Mammary epithelial cell (primary cell): ENCODE results near the gene GDF15.
"Not testable (repeated sequence)": the region's sequence is repeated elsewhere in the genome, so short reads cannot be mapped to it uniquely, and the experiment has no call there.

ENCODE experiments used
- EZH2 ChIP-seq: IDR thresholded peaks from 2 replicates; pipeline ENCODE4 v1.6.1; 2012; ENCODE audit warnings: low read length, inconsistent platforms, borderline replicate concordance
- TF ChIP-seq, protein P1 (sequence below), 2 donors: IDR thresholded peaks in 1 of 2; conservative IDR thresholded peaks in 1 of 2; 2 replicates each; pipeline ENCODE4 v1.5.1; 2011 to 2012; ENCODE audit warnings: inconsistent platforms in 2 of 2, low read length in 2 of 2, mild to moderate bottlenecking in 2 of 2, control low read depth in 1 of 2, low read depth in 1 of 2; ENCODE audit not compliant: insufficient read depth in 1 of 2; ENCODE audit errors: extremely low read depth in 1 of 2

DNA sequence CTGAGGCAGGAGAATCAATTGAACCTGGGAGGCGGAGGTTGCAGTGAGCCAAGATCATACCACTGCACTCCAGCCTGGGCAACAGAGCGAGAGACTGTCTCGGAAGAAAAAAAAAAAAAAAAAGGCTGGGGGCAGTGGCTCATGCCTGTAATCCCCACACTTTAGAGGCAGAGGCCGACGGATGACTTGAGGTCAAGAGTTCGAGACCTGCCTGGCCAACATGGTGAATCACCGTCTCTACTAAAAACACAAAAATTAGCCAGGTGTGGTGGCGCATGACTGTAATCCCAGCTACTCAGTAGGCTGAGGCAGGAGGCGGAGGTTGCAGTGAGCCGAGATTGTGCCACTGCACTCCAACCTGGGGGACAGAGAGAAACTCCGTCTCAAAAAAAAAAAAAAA, 2.3 kb upstream of the GDF15 start:
- TF ChIP-seq, protein P1, sequence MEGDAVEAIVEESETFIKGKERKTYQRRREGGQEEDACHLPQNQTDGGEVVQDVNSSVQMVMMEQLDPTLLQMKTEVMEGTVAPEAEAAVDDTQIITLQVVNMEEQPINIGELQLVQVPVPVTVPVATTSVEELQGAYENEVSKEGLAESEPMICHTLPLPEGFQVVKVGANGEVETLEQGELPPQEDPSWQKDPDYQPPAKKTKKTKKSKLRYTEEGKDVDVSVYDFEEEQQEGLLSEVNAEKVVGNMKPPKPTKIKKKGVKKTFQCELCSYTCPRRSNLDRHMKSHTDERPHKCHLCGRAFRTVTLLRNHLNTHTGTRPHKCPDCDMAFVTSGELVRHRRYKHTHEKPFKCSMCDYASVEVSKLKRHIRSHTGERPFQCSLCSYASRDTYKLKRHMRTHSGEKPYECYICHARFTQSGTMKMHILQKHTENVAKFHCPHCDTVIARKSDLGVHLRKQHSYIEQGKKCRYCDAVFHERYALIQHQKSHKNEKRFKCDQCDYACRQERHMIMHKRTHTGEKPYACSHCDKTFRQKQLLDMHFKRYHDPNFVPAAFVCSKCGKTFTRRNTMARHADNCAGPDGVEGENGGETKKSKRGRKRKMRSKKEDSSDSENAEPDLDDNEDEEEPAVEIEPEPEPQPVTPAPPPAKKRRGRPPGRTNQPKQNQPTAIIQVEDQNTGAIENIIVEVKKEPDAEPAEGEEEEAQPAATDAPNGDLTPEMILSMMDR (conservative IDR thresholded peaks at IDR 0.05 in 1 of 2, IDR thresholded peaks at IDR 0.05 in 1 of 2; ENCODE audit: extremely low read depth in 1 of 2, insufficient read depth in 1 of 2, low read depth in 1 of 2, low read length in 2 of 2), result not testable (repeated sequence)
- not testable (repeated sequence) for TF ChIP-seq EZH2
